HL-60/S4 treated with phorbol 12-myristate 13-acetate at 8.2 ng/mL for 4 days and 3 days (cell line): ENCODE measurements around the gene CDS1.
"Not testable (repeated sequence)": the region's sequence is repeated elsewhere in the genome, so short reads cannot be mapped to it uniquely, and the experiment has no call there.

Source experiments
- in situ Hi-C: fragments of 300-500 bp; cut with MboI; formaldehyde crosslinking; loops from 2 replicates; pipeline ENCODE4 v1.15.0; 2022; ENCODE audit warnings: low sequenced_read_pairs

Gene CDS1

GRCh38 chr4:84669201-84669600, 86.3 kb downstream of the CDS1 start:
- in situ Hi-C loops: no loop called here

DNA sequence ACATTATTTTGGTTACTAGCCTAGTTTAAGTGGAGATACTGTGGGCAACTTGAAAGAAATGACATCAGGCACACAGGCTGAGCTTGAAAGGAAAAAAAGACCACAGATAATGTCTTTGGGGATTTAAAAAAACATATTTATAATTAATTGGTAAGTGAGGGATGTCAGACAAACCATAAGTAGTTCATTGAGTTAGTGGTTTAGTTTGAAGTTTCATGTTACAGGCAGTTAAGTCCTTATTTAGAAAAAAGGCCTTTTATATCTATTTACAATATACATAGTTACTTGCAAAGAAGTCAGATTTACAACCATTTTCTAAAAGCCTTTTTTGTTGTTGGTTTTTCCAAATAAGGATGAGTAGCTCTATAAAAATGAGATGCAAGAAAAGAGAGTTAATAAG, 89.2 kb downstream of the CDS1 start:
- in situ Hi-C loops: no loop called here

GRCh38 chr4:84673475-84674240, 90.7 kb downstream of the CDS1 start:
- in situ Hi-C loops: no loop called here

DNA sequence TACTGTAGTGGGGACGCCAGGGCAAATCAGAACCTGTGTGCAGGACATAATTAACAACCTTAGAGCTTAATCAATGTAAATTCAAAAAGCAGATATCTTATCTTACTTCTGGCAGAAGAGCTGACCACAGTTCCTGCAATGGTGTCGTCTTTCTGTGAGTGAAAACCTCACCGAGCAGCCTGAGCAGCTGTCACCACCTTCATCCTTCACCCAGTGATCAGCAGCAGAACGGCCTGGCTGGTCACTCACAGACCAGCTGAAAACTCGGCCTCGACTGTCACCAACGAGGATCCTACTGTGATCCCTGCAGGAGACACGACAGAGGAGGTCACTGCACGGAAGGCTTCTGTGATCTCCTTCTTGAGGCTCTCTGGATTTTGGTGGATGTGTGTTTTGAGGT, 94.2 kb downstream of the CDS1 start:
- in situ Hi-C loops: no loop called here

DNA sequence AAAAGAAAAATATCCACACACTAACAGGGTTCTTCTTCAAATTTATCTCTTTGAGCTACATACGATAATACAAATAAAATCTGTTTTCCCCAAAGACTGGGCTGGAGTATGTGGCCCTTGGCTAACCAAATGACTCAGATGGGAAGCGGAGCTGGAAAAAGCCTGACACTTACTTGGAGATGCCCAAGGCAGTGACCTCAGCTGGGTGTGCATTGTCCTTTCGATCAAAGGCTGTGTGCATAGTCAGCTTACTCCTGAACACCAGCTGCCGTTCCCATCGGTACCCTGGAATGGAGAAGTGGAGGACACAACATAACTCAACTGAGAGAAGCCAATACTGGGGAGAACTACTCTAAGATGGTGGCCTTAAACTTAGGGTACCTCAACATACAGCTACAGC, 95.1 kb downstream of the CDS1 start:
- in situ Hi-C loops: no loop called here

DNA sequence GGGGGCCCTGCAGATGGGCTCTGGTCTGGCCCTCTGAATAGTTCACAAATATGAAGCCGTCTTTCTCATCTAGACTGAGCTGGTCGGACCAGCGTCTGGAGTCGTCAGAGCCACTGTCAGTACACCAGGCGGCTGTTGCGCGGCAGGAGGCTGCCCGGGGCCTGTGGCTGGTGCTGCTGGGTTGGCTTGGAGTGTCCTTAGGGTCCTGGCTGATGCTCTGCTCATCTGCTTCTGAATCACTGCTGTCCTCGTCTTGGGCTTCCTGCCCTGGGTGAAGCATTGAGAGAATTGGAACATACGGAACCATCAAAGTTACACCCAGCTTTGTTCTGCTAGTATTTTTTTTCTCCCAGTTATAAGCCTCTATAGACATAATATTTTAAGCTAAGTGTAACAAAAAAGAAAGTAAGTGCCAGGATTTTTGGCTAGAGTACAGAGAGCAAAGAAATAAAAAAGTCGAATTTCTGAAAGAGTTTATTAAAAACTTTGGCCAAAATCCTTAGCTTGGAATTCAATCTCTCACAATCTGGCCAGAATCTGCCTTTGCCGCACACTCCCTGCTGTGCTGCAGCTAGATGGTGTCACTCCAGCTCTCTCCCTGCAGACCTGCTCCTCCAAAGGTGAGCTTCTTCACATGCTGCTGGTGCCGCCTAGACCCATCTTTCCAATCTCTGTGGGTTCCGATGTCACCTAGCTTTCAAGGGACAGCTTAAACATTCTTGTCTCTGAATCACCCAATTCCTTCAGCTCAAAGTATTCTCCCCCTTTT, 96.2 kb downstream of the CDS1 start:
- in situ Hi-C loops: no loop called here

GRCh38 chr4:84680956-84681355, 98.0 kb downstream of the CDS1 start:
- in situ Hi-C loops: no loop called here

DNA sequence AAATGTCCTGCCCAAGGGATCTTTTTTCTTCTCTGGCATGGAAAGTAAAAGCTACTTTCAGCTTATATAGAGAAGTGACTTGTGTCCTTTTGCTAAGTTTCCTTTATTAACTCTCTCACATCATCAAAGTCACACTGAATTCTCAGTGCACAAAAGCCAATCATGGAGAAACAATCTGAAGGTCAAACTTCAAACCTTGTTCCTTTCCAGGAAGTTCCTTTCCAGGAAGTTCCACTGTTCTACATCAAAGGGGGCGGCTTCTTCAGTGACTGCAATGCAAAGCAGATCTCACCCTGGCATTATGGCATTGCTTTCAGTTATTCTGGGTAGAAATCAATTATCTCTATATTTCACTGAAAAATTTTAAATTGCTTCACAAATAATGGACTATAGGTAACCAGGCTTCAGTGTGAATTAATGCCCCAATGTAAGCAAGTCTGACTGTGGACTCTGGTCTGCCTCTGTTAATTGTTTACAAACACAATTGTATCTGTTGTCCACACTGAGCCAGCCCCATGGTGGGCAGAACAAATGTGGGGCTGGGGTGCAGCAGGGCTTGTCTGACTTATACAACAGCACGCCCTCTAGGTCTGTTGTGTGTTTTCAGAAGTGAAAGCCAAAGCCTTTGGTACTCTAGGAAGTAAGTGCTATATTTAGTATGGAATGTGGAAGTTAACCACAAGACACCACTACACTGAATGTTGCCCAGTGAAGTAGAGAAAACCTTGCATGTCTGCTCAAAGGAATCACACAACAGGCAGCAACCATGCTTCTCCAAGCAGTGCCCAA, 98.8 kb downstream of the CDS1 start:
- in situ Hi-C loops: no loop called here

GRCh38 chr4:84682661-84683060, 99.7 kb downstream of the CDS1 start:
- in situ Hi-C loops: not testable (repeated sequence)

- in situ Hi-C loops: no loop called here
These were observed 100.3 kb downstream of the CDS1 start for GRCh38 chr4:84683064-84683850.

DNA sequence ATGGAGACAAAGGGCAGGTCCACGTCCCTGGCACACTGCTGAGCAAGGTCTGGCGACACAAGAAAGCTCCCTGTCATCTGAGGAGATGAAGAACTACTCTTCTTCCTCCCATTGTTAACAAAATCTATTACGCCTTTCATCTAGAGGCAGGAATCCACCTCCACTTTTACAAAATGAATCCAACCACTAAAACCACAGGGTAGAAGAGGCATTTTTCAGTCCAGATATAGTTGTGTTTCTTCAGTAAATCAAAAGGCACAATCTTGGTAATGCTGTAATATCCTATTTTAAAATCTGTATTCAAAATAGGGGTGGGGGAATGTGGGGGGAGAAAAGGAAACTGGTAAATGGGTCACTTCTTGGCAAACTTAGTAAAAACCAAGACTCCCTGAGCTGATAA, 101.4 kb downstream of the CDS1 start:
- in situ Hi-C loops: no loop called here

- in situ Hi-C loops: no loop called here
These were observed 102.2 kb downstream of the CDS1 start for GRCh38 chr4:84685105-84685504.

DNA sequence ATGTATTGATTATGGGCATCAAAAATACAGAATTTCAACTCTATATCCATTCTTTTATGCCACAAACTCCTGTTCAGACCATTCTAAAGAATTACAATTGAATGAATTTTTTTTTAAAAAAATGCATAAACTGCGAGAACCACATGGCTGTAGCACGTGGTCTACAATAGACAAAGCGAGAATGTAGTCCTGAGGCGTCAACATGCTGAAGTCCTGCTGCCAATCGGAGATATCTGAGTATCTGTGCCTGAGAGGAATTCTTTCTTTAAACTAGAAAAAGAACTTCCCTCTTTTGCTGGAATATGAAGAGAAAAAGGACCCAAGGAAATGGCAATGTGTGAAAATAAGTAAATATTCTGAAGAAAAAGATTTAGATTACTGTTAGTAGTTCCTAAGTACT, 105.7 kb downstream of the CDS1 start:
- in situ Hi-C loops: no loop called here

DNA sequence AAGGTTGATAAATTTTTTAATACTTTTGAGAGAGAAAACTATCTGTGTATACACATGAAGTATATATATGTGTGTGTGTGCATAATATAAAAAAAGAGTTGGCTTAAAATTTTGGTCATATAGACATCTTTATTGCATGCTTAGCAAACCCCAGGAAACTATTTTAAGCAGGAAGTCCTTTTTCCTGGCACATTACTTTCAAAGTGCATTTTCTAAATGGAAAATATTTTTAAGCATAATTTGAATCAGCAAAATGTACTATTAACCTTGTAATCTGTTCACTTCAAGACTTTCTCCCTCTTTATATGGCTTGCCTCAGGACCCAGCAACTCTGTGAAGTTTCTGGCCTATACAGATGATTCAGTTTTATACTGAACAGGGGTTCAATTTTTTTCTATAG, 106.3 kb downstream of the CDS1 start:
- in situ Hi-C loops: no loop called here

GRCh38 chr4:84690481-84690880, 107.6 kb downstream of the CDS1 start:
- in situ Hi-C loops: no loop called here

DNA sequence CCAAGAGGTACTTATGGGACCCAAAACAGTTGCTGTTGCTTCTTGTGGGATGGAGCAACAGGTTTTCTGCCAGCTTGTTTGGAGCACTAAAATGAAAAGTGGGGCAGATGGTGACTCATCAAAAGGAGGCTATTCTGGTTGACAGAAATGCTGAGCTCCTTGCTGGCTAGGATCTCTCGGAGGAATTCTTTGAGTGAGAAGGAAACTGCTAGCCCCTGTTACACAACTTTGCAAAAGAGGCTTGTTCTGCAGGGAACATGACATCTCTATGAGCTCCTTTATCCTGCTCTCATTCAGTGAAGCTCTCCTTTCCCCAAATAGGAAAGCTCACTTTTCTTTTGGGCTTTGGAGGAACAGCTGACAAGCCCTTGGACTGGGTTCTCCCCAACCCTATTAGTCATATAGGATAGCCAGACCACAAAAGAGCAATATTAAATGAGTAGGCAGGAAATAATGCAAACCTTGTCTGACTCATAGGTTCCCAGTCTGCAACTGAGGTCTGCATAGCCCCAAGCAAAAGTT, 108.3 kb downstream of the CDS1 start:
- in situ Hi-C loops: no loop called here

DNA sequence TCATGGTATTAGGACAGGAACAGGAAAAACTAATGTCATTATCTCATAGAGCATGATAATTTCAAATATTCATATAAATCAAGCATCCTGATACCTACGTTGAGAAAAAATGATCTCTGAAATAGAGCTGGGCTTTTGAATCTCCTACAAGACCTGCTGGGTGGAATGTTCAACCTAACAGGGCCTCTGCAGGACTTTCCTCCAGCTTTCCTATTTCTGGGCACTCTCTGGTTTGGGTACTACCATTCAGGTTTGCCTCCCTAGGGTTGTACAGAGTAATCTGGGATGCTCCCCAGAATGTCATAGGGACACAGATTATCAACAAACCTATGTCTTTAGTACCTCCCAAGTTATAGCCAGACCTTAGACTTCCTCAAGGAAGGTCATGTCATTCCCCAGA, 108.9 kb downstream of the CDS1 start:
- in situ Hi-C loops: no loop called here

- in situ Hi-C loops: no loop called here
These were observed 114.2 kb downstream of the CDS1 start for GRCh38 chr4:84697159-84697558.

- in situ Hi-C loops: no loop called here
These were observed 114.8 kb downstream of the CDS1 start for GRCh38 chr4:84697615-84698201.

GRCh38 chr4:84699001-84699671, 116.2 kb downstream of the CDS1 start:
- in situ Hi-C loops: no loop called here
